ENCODE measurements around the gene KDF1.
A peak's percentile ranks its signal among the peaks of the same experiment; 100 is the strongest.
"Not testable (repeated sequence)": the region's sequence is repeated elsewhere in the genome, so short reads cannot be mapped to it uniquely, and the experiment has no call there.

Gene KDF1

GRCh38 chr1:26956321-26956720, 3.9 kb downstream of the KDF1 start:
- no peak for DNase-seq (ENCODE audit: low read depth, low spot score)

- no peak for DNase-seq (ENCODE audit: low read depth, low spot score)
These were observed 6.9 kb downstream of the KDF1 start for GRCh38 chr1:26953374-26953773.

GRCh38 chr1:26951821-26952497, 8.3 kb downstream of the KDF1 start:
- no peak for DNase-seq (ENCODE audit: low read depth, low spot score)

GRCh38 chr1:26951216-26951615, 9.1 kb downstream of the KDF1 start:
- DNase-seq (ENCODE audit: low read depth, low spot score): no peak

GRCh38 chr1:26950602-26951001, 9.7 kb downstream of the KDF1 start:
- no peak for DNase-seq (ENCODE audit: low read depth, low spot score)

GRCh38 chr1:26949926-26950319, 10.3 kb downstream of the KDF1 start:
- DNase-seq (ENCODE audit: low read depth, low spot score): no peak

- no peak for DNase-seq (ENCODE audit: low read depth, low spot score)
These were observed 10.9 kb downstream of the KDF1 start for GRCh38 chr1:26949266-26949925.

- DNase-seq (ENCODE audit: low read depth, low spot score): not testable (repeated sequence)
These were observed 11.6 kb downstream of the KDF1 start for GRCh38 chr1:26948725-26949057.

- DNase-seq (ENCODE audit: low read depth, low spot score): no peak
These were observed 14.0 kb downstream of the KDF1 start for GRCh38 chr1:26946270-26946669.

GRCh38 chr1:26945728-26946127, 14.5 kb downstream of the KDF1 start:
- DNase-seq (ENCODE audit: low read depth, low spot score): no peak

- no peak for DNase-seq (ENCODE audit: low read depth, low spot score)
These were observed 15.1 kb downstream of the KDF1 start for GRCh38 chr1:26945138-26945537.

GRCh38 chr1:26942656-26943055, 17.6 kb downstream of the KDF1 start:
- no peak for DNase-seq (ENCODE audit: low read depth, low spot score)

GRCh38 chr1:26941311-26941710, 19.0 kb downstream of the KDF1 start:
- no peak for DNase-seq (ENCODE audit: low read depth, low spot score)

- DNase-seq (ENCODE audit: low read depth, low spot score): no peak
These were observed 21.6 kb downstream of the KDF1 start for GRCh38 chr1:26938659-26939025.

- DNase-seq (ENCODE audit: low read depth, low spot score): no peak
These were observed 22.1 kb downstream of the KDF1 start for GRCh38 chr1:26938004-26938658.

GRCh38 chr1:26936823-26937222, 23.4 kb downstream of the KDF1 start:
- no peak for DNase-seq (ENCODE audit: low read depth, low spot score)

GRCh38 chr1:26932531-26932930, 27.7 kb downstream of the KDF1 start:
- no peak for DNase-seq (ENCODE audit: low read depth, low spot score)

GRCh38 chr1:26923711-26924110, 36.6 kb downstream of the KDF1 start:
- no peak for DNase-seq (ENCODE audit: low read depth, low spot score)

GRCh38 chr1:26922901-26923300, 37.4 kb downstream of the KDF1 start:
- DNase-seq (ENCODE audit: low read depth, low spot score): no peak

GRCh38 chr1:26922431-26922729, 37.9 kb downstream of the KDF1 start:
- no peak for DNase-seq (ENCODE audit: low read depth, low spot score)

- DNase-seq (ENCODE audit: low read depth, low spot score): peak; percentile 96
These were observed 38.5 kb downstream of the KDF1 start, which contains the start of gene NUDC for GRCh38 chr1:26921540-26922430. NUDC (plus strand) TSS chr1:26921743; CDS start chr1:26921849, 106 bp downstream.

- DNase-seq (ENCODE audit: low read depth, low spot score): no peak
These were observed 39.1 kb downstream of the KDF1 start for GRCh38 chr1:26921126-26921539.
